ENCODE measurements around the gene CCDC149.
A peak's percentile ranks its signal among the peaks of the same experiment; 100 is the strongest.

The CCDC149 gene

GRCh38 chr4:24820541-24820940 is 92.3 kb downstream of the CCDC149 start:
- Histone ChIP-seq H3K27me3 (ENCODE audit: insufficient read depth, low read length, poor library complexity) (no peaks in the 10 kb centered on the region), H3K36me3 (ENCODE audit: control insufficient read depth, insufficient read depth, low read length) (no peaks in the 10 kb centered on the region), H3K4me3 (ENCODE audit: low read length) (no peak overlapping the region), H4K5ac (ENCODE audit: low read length) (no peak overlapping the region), H3K18ac (ENCODE audit: low read length) (no peak overlapping the region), H3K23ac (ENCODE audit: low read length) (no peak overlapping the region), H4K8ac (ENCODE audit: low read depth, low read length) (no peak overlapping the region), H3K4me1 (ENCODE audit: control insufficient read depth, low read depth, low read length) (no peaks in the 10 kb centered on the region), H3K27ac (ENCODE audit: low read depth, low read length) (no peak overlapping the region), H3K9ac (ENCODE audit: low read length) (no peak overlapping the region), H3K4me2 (ENCODE audit: low read length) (no peak overlapping the region), H3K56ac (ENCODE audit: low read length) (no peak overlapping the region), H2BK15ac (replicated peaks; ENCODE audit: low read depth) (no peak overlapping the region), H3K79me2 (ENCODE audit: control insufficient read depth, insufficient read depth, low read length) (no peaks in the 10 kb centered on the region), H2AK5ac (ENCODE audit: low read length) (no peak overlapping the region), H2BK120ac (ENCODE audit: low read depth, low read length) (no peak overlapping the region), H2BK5ac (ENCODE audit: low read length) (no peak overlapping the region), H3K4ac (ENCODE audit: low read depth, low read length) (no peak overlapping the region), H3K79me1 (ENCODE audit: low read length) (no peaks in the 10 kb centered on the region)
- no peak for DNase-seq

- no peak overlapping the region for H3K23ac ChIP-seq (ENCODE audit: low read length)
- no peak overlapping the region for H2BK5ac ChIP-seq (ENCODE audit: low read length)
- no peak overlapping the region for H3K56ac ChIP-seq (ENCODE audit: low read length)
- no peak overlapping the region for H3K27ac ChIP-seq (ENCODE audit: low read depth, low read length)
- no peak overlapping the region for H4K8ac ChIP-seq (ENCODE audit: low read depth, low read length)
- no peak overlapping the region for H2BK120ac ChIP-seq (ENCODE audit: low read depth, low read length)
- no peaks in the 10 kb centered on the region for H3K79me2 ChIP-seq (ENCODE audit: control insufficient read depth, insufficient read depth, low read length)
- H3K4me3 ChIP-seq (ENCODE audit: low read length), result no peak overlapping the region
- no peak for DNase-seq
- H3K36me3 ChIP-seq (ENCODE audit: control insufficient read depth, insufficient read depth, low read length), result no peaks in the 10 kb centered on the region
- no peak overlapping the region for H3K18ac ChIP-seq (ENCODE audit: low read length)
- no peak overlapping the region for H3K9ac ChIP-seq (ENCODE audit: low read length)
- no peak overlapping the region for H2AK5ac ChIP-seq (ENCODE audit: low read length)
- H2BK15ac ChIP-seq (replicated peaks; ENCODE audit: low read depth), result no peak overlapping the region
- no peaks in the 10 kb centered on the region for H3K27me3 ChIP-seq (ENCODE audit: insufficient read depth, low read length, poor library complexity)
- no peak overlapping the region for H3K4me2 ChIP-seq (ENCODE audit: low read length)
- no peak overlapping the region for H4K5ac ChIP-seq (ENCODE audit: low read length)
- WGBS (ENCODE audit: extremely low coverage, insufficient coverage, low lambda C conversion rate), result no CpG with 5 or more reads among the region's 18 CpGs
- no peak overlapping the region for H3K4ac ChIP-seq (ENCODE audit: low read depth, low read length)
- no peaks in the 10 kb centered on the region for H3K4me1 ChIP-seq (ENCODE audit: control insufficient read depth, low read depth, low read length)
- H3K79me1 ChIP-seq (ENCODE audit: low read length), result no peaks in the 10 kb centered on the region
These were observed 96.0 kb downstream of the CCDC149 start for GRCh38 chr4:24816797-24817196.

- no peak overlapping the region for H4K5ac ChIP-seq (ENCODE audit: low read length)
- no peaks in the 10 kb centered on the region for H3K79me2 ChIP-seq (ENCODE audit: control insufficient read depth, insufficient read depth, low read length)
- H3K79me1 ChIP-seq (ENCODE audit: low read length), result no peaks in the 10 kb centered on the region
- no peak overlapping the region for H3K9ac ChIP-seq (ENCODE audit: low read length)
- WGBS (ENCODE audit: extremely low coverage, insufficient coverage, low lambda C conversion rate), result no CpG with 5 or more reads among the region's 2 CpGs
- no peak overlapping the region for H3K27ac ChIP-seq (ENCODE audit: low read depth, low read length)
- no peaks in the 10 kb centered on the region for H3K36me3 ChIP-seq (ENCODE audit: control insufficient read depth, insufficient read depth, low read length)
- H3K4me2 ChIP-seq (ENCODE audit: low read length), result no peak overlapping the region
- no peaks in the 10 kb centered on the region for H3K27me3 ChIP-seq (ENCODE audit: insufficient read depth, low read length, poor library complexity)
- H2BK15ac ChIP-seq (replicated peaks; ENCODE audit: low read depth), result no peak overlapping the region
- no peak overlapping the region for H2BK120ac ChIP-seq (ENCODE audit: low read depth, low read length)
- no peak overlapping the region for H2AK5ac ChIP-seq (ENCODE audit: low read length)
- H3K4ac ChIP-seq (ENCODE audit: low read depth, low read length), result no peak overlapping the region
- no peak overlapping the region for H2BK5ac ChIP-seq (ENCODE audit: low read length)
- H3K23ac ChIP-seq (ENCODE audit: low read length), result no peak overlapping the region
- H3K18ac ChIP-seq (ENCODE audit: low read length), result no peak overlapping the region
- H3K4me1 ChIP-seq (ENCODE audit: control insufficient read depth, low read depth, low read length), result no peaks in the 10 kb centered on the region
- no peak overlapping the region for H3K56ac ChIP-seq (ENCODE audit: low read length)
- H3K4me3 ChIP-seq (ENCODE audit: low read length), result no peak overlapping the region
- H4K8ac ChIP-seq (ENCODE audit: low read depth, low read length), result no peak overlapping the region
- DNase-seq, result no peak
These were observed 99.1 kb downstream of the CCDC149 start for GRCh38 chr4:24813732-24814131.

- no peak overlapping the region for H2BK120ac ChIP-seq (ENCODE audit: low read depth, low read length)
- no peaks in the 10 kb centered on the region for H3K27me3 ChIP-seq (ENCODE audit: insufficient read depth, low read length, poor library complexity)
- no peak overlapping the region for H2BK5ac ChIP-seq (ENCODE audit: low read length)
- H3K23ac ChIP-seq (ENCODE audit: low read length), result no peak overlapping the region
- DNase-seq, result no peak
- H4K8ac ChIP-seq (ENCODE audit: low read depth, low read length), result no peak overlapping the region
- no peak overlapping the region for H3K9ac ChIP-seq (ENCODE audit: low read length)
- no peak overlapping the region for H2AK5ac ChIP-seq (ENCODE audit: low read length)
- H3K18ac ChIP-seq (ENCODE audit: low read length), result no peak overlapping the region
- no peak overlapping the region for H4K5ac ChIP-seq (ENCODE audit: low read length)
- H3K79me2 ChIP-seq (ENCODE audit: control insufficient read depth, insufficient read depth, low read length), result no peaks in the 10 kb centered on the region
- no peak overlapping the region for H3K4me3 ChIP-seq (ENCODE audit: low read length)
- no peak overlapping the region for H3K27ac ChIP-seq (ENCODE audit: low read depth, low read length)
- WGBS (ENCODE audit: extremely low coverage, insufficient coverage, low lambda C conversion rate), result no CpG with 5 or more reads among the region's 6 CpGs
- no peak overlapping the region for H3K4me2 ChIP-seq (ENCODE audit: low read length)
- H3K4ac ChIP-seq (ENCODE audit: low read depth, low read length), result no peak overlapping the region
- H3K56ac ChIP-seq (ENCODE audit: low read length), result no peak overlapping the region
- H3K79me1 ChIP-seq (ENCODE audit: low read length), result no peaks in the 10 kb centered on the region
- H3K36me3 ChIP-seq (ENCODE audit: control insufficient read depth, insufficient read depth, low read length), result no peaks in the 10 kb centered on the region
- no peaks in the 10 kb centered on the region for H3K4me1 ChIP-seq (ENCODE audit: control insufficient read depth, low read depth, low read length)
- no peak overlapping the region for H2BK15ac ChIP-seq (replicated peaks; ENCODE audit: low read depth)
These were observed 101.8 kb downstream of the CCDC149 start for GRCh38 chr4:24810871-24811631.

GRCh38 chr4:24809815-24810405 is 102.9 kb downstream of the CCDC149 start:
- no peak for DNase-seq
- Histone ChIP-seq H3K56ac (ENCODE audit: low read length) (no peak overlapping the region), H3K79me1 (ENCODE audit: low read length) (no peaks in the 10 kb centered on the region), H3K27ac (ENCODE audit: low read depth, low read length) (no peak overlapping the region), H3K27me3 (ENCODE audit: insufficient read depth, low read length, poor library complexity) (no peaks in the 10 kb centered on the region), H2BK120ac (ENCODE audit: low read depth, low read length) (no peak overlapping the region), H2BK5ac (ENCODE audit: low read length) (no peak overlapping the region), H4K5ac (ENCODE audit: low read length) (no peak overlapping the region), H3K4me2 (ENCODE audit: low read length) (no peak overlapping the region), H2BK15ac (replicated peaks; ENCODE audit: low read depth) (no peak overlapping the region), H2AK5ac (ENCODE audit: low read length) (no peak overlapping the region), H3K4me3 (ENCODE audit: low read length) (no peak overlapping the region), H4K8ac (ENCODE audit: low read depth, low read length) (no peak overlapping the region), H3K36me3 (ENCODE audit: control insufficient read depth, insufficient read depth, low read length) (no peaks in the 10 kb centered on the region), H3K4me1 (ENCODE audit: control insufficient read depth, low read depth, low read length) (peaks cover 3% of the 10 kb centered on the region), H3K18ac (ENCODE audit: low read length) (no peak overlapping the region), H3K79me2 (ENCODE audit: control insufficient read depth, insufficient read depth, low read length) (no peaks in the 10 kb centered on the region), H3K9ac (ENCODE audit: low read length) (no peak overlapping the region), H3K4ac (ENCODE audit: low read depth, low read length) (no peak overlapping the region), H3K23ac (ENCODE audit: low read length) (peak overlapping the region; percentile 11)
- WGBS (ENCODE audit: extremely low coverage, insufficient coverage, low lambda C conversion rate), result no CpG with 5 or more reads among the region's 6 CpGs

DNA sequence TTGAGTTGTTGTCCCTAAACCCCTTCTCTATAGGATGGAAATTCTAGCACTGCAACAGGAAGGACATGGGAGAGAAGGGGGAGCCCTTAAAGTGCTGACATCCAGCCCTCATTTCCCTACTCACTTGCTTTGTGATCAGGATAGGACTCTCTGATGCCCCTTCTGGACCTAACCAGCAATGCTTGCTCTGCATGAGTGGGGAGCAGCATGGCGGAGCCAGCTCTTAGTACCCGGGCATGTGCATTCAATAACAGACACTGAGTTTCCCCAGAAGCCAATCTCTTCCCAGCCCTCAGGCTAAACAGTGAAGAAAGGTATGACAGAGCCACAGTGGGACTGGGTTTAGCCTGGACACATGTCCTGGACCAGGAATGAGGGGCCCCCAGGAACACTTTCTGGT is 103.5 kb downstream of the CCDC149 start:
- H3K27ac ChIP-seq (ENCODE audit: low read depth, low read length), result no peak overlapping the region
- H3K4me1 ChIP-seq (ENCODE audit: control insufficient read depth, low read depth, low read length), result peaks cover 3% of the 10 kb centered on the region
- WGBS (ENCODE audit: extremely low coverage, insufficient coverage, low lambda C conversion rate), result no CpG with 5 or more reads among the region's 2 CpGs
- H3K4ac ChIP-seq (ENCODE audit: low read depth, low read length), result no peak overlapping the region
- no peak overlapping the region for H4K5ac ChIP-seq (ENCODE audit: low read length)
- no peaks in the 10 kb centered on the region for H3K79me2 ChIP-seq (ENCODE audit: control insufficient read depth, insufficient read depth, low read length)
- no peak overlapping the region for H2BK120ac ChIP-seq (ENCODE audit: low read depth, low read length)
- no peaks in the 10 kb centered on the region for H3K36me3 ChIP-seq (ENCODE audit: control insufficient read depth, insufficient read depth, low read length)
- no peak overlapping the region for H3K9ac ChIP-seq (ENCODE audit: low read length)
- no peak overlapping the region for H2BK5ac ChIP-seq (ENCODE audit: low read length)
- H2BK15ac ChIP-seq (replicated peaks; ENCODE audit: low read depth), result no peak overlapping the region
- H3K4me3 ChIP-seq (ENCODE audit: low read length), result no peak overlapping the region
- no peaks in the 10 kb centered on the region for H3K27me3 ChIP-seq (ENCODE audit: insufficient read depth, low read length, poor library complexity)
- H3K4me2 ChIP-seq (ENCODE audit: low read length), result no peak overlapping the region
- H3K56ac ChIP-seq (ENCODE audit: low read length), result no peak overlapping the region
- peak; percentile 52 for DNase-seq
- no peak overlapping the region for H3K18ac ChIP-seq (ENCODE audit: low read length)
- no peak overlapping the region for H3K23ac ChIP-seq (ENCODE audit: low read length)
- no peak overlapping the region for H2AK5ac ChIP-seq (ENCODE audit: low read length)
- no peak overlapping the region for H4K8ac ChIP-seq (ENCODE audit: low read depth, low read length)
- no peaks in the 10 kb centered on the region for H3K79me1 ChIP-seq (ENCODE audit: low read length)
